ENCODE data around the gene IMMP2L. TPM values are rescaled to one million over a fixed set of nuclear protein-coding genes. Genes with fewer than 3 reads are reported as not detected.

Gene IMMP2L
- total and polyA plus RNA-seq, 2 of the 4 experiments (the other 2 are of a cell fraction): 5.8 to 9.3 TPM

- ATAC-seq (ENCODE audit: low read depth): peak; percentile 80
Measured at GRCh38 chr7:111266613-111267012, 295.7 kb downstream of the IMMP2L start.

More at GRCh38 chr7:111266613-111267012, 295.7 kb downstream of the IMMP2L start:
- in situ Hi-C loops (cut with MboI; ENCODE audit: low sequenced_read_pairs): no loop called here
- peak overlapping the region; percentile 48; the same call in 1 of the 2 replicates for H3K18ac ChIP-seq (ENCODE audit: low read depth, low read length)
- H2BK20ac ChIP-seq (ENCODE audit: low read depth, low read length): peak overlapping the region; percentile 51; the same call in 1 of the 2 replicates
- TF ChIP-seq ELK1 (IDR thresholded peaks at IDR 0.05; ENCODE audit: borderline replicate concordance, low read depth, low read length) (no peak), CHD1 (IDR thresholded peaks at IDR 0.05; ENCODE audit: low read depth, low read length) (no peak), BHLHE40 (IDR thresholded peaks at IDR 0.05; ENCODE audit: low read depth, low read length) (peak; percentile 19; the same call in 1 of the 2 replicates), NFE2L2 (IDR thresholded peaks at IDR 0.05; ENCODE audit: low read depth, low read length) (no peak), CTCF (conservative IDR thresholded peaks at IDR 0.05; ENCODE audit: low read depth, low read length) (no peak), RFX5 (IDR thresholded peaks at IDR 0.05; ENCODE audit: low read depth, low read length) (no peak), USF2 (IDR thresholded peaks at IDR 0.05; ENCODE audit: low read depth, low read length) (no peak), RCOR1 (IDR thresholded peaks at IDR 0.05; ENCODE audit: insufficient replicate concordance, low read length) (no peak), MAFK (IDR thresholded peaks at IDR 0.05; ENCODE audit: low read depth, low read length) (no peak), SMC3 (IDR thresholded peaks at IDR 0.05; ENCODE audit: low read depth, low read length) (no peak), MAZ (IDR thresholded peaks at IDR 0.05; ENCODE audit: borderline replicate concordance, low read depth, low read length) (no peak), CEBPB (IDR thresholded peaks at IDR 0.05; ENCODE audit: low read depth, low read length) (peak; percentile 96)
- CTCF ChIA-PET: no interaction called here
- peak overlapping the region; percentile 20; the same call in 1 of the 2 replicates for H3K4ac ChIP-seq (ENCODE audit: low read depth, low read length)
- 0 out of 2 replicates have a peak, but pooled peaks cover 2% of the 10 kb centered on the region for H3K9me1 ChIP-seq (ENCODE audit: insufficient read depth, low read length)
- no peaks in the 10 kb centered on the region for H3K27me3 ChIP-seq (ENCODE audit: control insufficient read depth, insufficient read depth, low read length)
- H4K8ac ChIP-seq (ENCODE audit: low read depth in 2 of 2, low read length in 2 of 2): peak overlapping the region in 1 of 2 experiments; percentile 57; a peak in 1 of 4 replicates
- no peak overlapping the region for H4K91ac ChIP-seq (ENCODE audit: insufficient read depth, low read depth, low read length)
- no peak overlapping the region for H2AK9ac ChIP-seq (replicated peaks; ENCODE audit: low read depth, low read length, poor library complexity)
- H4K20me1 ChIP-seq (ENCODE audit: insufficient read depth, low read length): no peaks in the 10 kb centered on the region
- peak overlapping the region; percentile 21; the same call in 1 of the 2 replicates for H3K4me2 ChIP-seq (ENCODE audit: low read depth, low read length)
- H3K23ac ChIP-seq (ENCODE audit: low read depth, low read length): no peak overlapping the region
- H3K9ac ChIP-seq (ENCODE audit: low read depth, low read length): no peak overlapping the region
- dilution Hi-C loops (cut with HindIII; ENCODE audit: low sequenced_read_pairs, unreplicated experiment): no loop called here
- H2AFZ ChIP-seq (replicated peaks; ENCODE audit: low read length, poor library complexity): no peak overlapping the region
- peaks cover 12% of the 10 kb centered on the region for H3K4me1 ChIP-seq (ENCODE audit: control insufficient read depth, insufficient read depth, low read length)
- peak; percentile 67 for DNase-seq
- H4K5ac ChIP-seq (ENCODE audit: low read depth, low read length): no peak overlapping the region
- intact Hi-C loops (cut with micrococcal nuclease): no loop called here
- POLR2A ChIA-PET (ENCODE audit: unreplicated experiment): interaction anchor here (0.7 kb wide), 1 partner anchor 11 kb away, joined by 15 read pairs; no protein-coding TSS in a partner anchor
- no peak overlapping the region for H3K56ac ChIP-seq (ENCODE audit: extremely low read depth, insufficient read depth, low read length)
- H3K36me3 ChIP-seq (ENCODE audit: control insufficient read depth, insufficient read depth, low read length): no peaks in the 10 kb centered on the region
- no TSS peak for BruUV-seq (replicated peaks)
- H2BK5ac ChIP-seq (ENCODE audit: low read depth, low read length, poor library complexity, severe bottlenecking): peak overlapping the region; percentile 71
- no peak overlapping the region for H2BK15ac ChIP-seq (ENCODE audit: low read depth, low read length)
- no peak overlapping the region for H3K27ac ChIP-seq (ENCODE audit: insufficient read depth, low read length)
- no peak overlapping the region for H3K14ac ChIP-seq (replicated peaks; ENCODE audit: low read depth, low read length)
- H2BK120ac ChIP-seq (ENCODE audit: low read depth, low read length): peak overlapping the region; percentile 55
- no peak overlapping the region for H3K4me3 ChIP-seq (ENCODE audit: insufficient read depth, low read depth, low read length)
- H3K79me1 ChIP-seq (ENCODE audit: low read depth in 1 of 2, low read length in 2 of 2): no peaks in the 10 kb centered on the region
- H2AK5ac ChIP-seq (ENCODE audit: low read depth, low read length): no peak overlapping the region
- 0% methylated on average over 1 of the region's 2 CpGs; no CpG with 5 or more reads in 1 of the 2 experiments for WGBS, 2 experiments (ENCODE audit: extremely low coverage in 2 of 2, insufficient read length in 1 of 2)
- H3K9me3 ChIP-seq (ENCODE audit: control insufficient read depth, insufficient read depth, low read length): no peaks in the 10 kb centered on the region
